A673 (cell line): ENCODE measurements around the gene NEB.
A peak's percentile ranks its signal among the peaks of the same experiment; 100 is the strongest.

Source experiments
- CTCF ChIP-seq: fragments of 300-800, 200-600 bp; sonication (generic); conservative IDR thresholded peaks from 2 replicates; pipeline ENCODE4 v1.5.1; 2017; ENCODE audit warnings: low read depth, mild to moderate bottlenecking, antibody characterized with exemption, low read length, moderate library complexity, mixed read lengths
- EZH2 ChIP-seq: fragments of 200-600 bp; sonication (generic); IDR thresholded peaks from 2 replicates; pipeline ENCODE4 v1.6.1; 2017; ENCODE audit warnings: borderline replicate concordance, low read depth, mild to moderate bottlenecking, mixed read lengths, antibody characterized with exemption, low read length; ENCODE audit not compliant: poor library complexity, severe bottlenecking

DNA sequence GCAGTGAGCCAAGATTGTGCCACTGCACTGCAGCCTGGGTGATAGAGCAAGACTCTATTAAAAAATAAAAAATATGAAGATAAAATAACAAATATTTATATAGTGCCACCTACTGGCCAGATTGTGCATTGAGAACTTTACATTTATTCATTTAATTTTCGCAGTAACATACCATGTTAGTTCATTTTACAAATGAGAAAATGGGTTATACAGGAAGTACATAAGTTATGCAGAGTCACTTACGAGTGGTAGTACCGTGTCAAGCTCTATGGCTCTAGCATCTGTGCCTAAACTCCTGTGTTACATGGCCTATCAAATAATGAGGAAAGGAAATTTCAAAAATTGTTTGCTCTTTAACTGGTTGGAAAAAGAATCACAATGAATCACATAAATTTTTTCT is 296.6 kb downstream of the NEB start:
- TF ChIP-seq CTCF (peak; percentile 66), EZH2 (no peak)
